Measurements from ENCODE around the gene GMNN. TPM values are rescaled to one million over a fixed set of nuclear protein-coding genes. Genes with fewer than 3 reads are reported as not detected.

Gene GMNN
- total RNA-seq, 2 donors from 2014 or later: 39.2 to 42.8 TPM

GRCh38 chr6:24740861-24741260 lies 33.9 kb upstream of the GMNN start:
- no peaks in the 10 kb centered on the region for H3K27me3 ChIP-seq
- H3K36me3 ChIP-seq (replicated peaks in 1 of 2; ENCODE audit: insufficient read depth in 1 of 2, low read depth in 2 of 2): no peaks in the 10 kb centered on the region
- H3K4me3 ChIP-seq: no peak overlapping the region
- no peak overlapping the region for H3K27ac ChIP-seq
- intact Hi-C loops (cut with DNase I): no loop called here
- no peaks in the 10 kb centered on the region for H3K9me3 ChIP-seq
- peaks cover 9% of the 10 kb centered on the region for H3K4me1 ChIP-seq
- ATAC-seq (no peak), DNase-seq (no peak)
- no peak for TF ChIP-seq CTCF (IDR thresholded peaks at IDR 0.05)
- no peak for TF ChIP-seq POLR2A (IDR thresholded peaks at IDR 0.05)

- TF ChIP-seq CTCF (IDR thresholded peaks at IDR 0.05) (no peak), POLR2A (IDR thresholded peaks at IDR 0.05) (no peak)
- no peak for DNase-seq
- ATAC-seq: no peak
- no peaks in the 10 kb centered on the region for H3K36me3 ChIP-seq (replicated peaks in 1 of 2; ENCODE audit: insufficient read depth in 1 of 2, low read depth in 2 of 2)
- no peaks in the 10 kb centered on the region for H3K9me3 ChIP-seq
- H3K27ac ChIP-seq: peak overlapping the region in 1 of 4 donors; percentile 63
- intact Hi-C loops (cut with DNase I): no loop called here
- H3K4me3 ChIP-seq: no peak overlapping the region
- WGBS, 2 donors: 90 to 93% methylated on average over 5 of the region's 5 CpGs
- no peaks in the 10 kb centered on the region for H3K27me3 ChIP-seq
- peaks cover 9% of the 10 kb centered on the region for H3K4me1 ChIP-seq
These were observed 32.5 kb upstream of the GMNN start for GRCh38 chr6:24742216-24742738.

GRCh38 chr6:24743265-24743943 lies 31.3 kb upstream of the GMNN start:
- Histone ChIP-seq H3K4me1 (peaks cover 8% of the 10 kb centered on the region), H3K4me3 (no peak overlapping the region), H3K9me3 (no peaks in the 10 kb centered on the region), H3K27ac (peak overlapping the region in 2 of 4 donors; percentile 63), H3K36me3 (replicated peaks in 1 of 2; ENCODE audit: insufficient read depth in 1 of 2, low read depth in 2 of 2) (no peaks in the 10 kb centered on the region), H3K27me3 (no peaks in the 10 kb centered on the region)
- intact Hi-C loops (cut with DNase I): no loop called here
- DNase-seq (peak in 2 of 4 donors; percentile 58 to 69), ATAC-seq (peak; percentile 74)
- whole genome bisulfite sequencing, 2 donors: 60 to 84% methylated on average over 2 of the region's 2 CpGs
- TF ChIP-seq CTCF (IDR thresholded peaks at IDR 0.05) (no peak), POLR2A (IDR thresholded peaks at IDR 0.05) (no peak)

GRCh38 chr6:24743944-24744335 lies 30.8 kb upstream of the GMNN start:
- intact Hi-C loops (cut with DNase I): no loop called here

More at GRCh38 chr6:24743944-24744335, 30.8 kb upstream of the GMNN start:
- H3K4me3 ChIP-seq: no peak overlapping the region
- H3K4me1 ChIP-seq: peaks cover 3% of the 10 kb centered on the region
- H3K9me3 ChIP-seq: no peaks in the 10 kb centered on the region
- no peaks in the 10 kb centered on the region for H3K27me3 ChIP-seq
- TF ChIP-seq CTCF (IDR thresholded peaks at IDR 0.05) (no peak), POLR2A (IDR thresholded peaks at IDR 0.05) (no peak)
- ATAC-seq (no peak), DNase-seq (no peak)
- peak overlapping the region in 1 of 4 donors; percentile 63 for H3K27ac ChIP-seq
- no peaks in the 10 kb centered on the region for H3K36me3 ChIP-seq (replicated peaks in 1 of 2; ENCODE audit: insufficient read depth in 1 of 2, low read depth in 2 of 2)
- 79 to 86% methylated on average over 3 of the region's 3 CpGs for WGBS, 2 donors

All from body of pancreas (tissue), 4 donors.